A549 (cell line): ENCODE data around the gene UPB1. TPM values are rescaled to one million over a fixed set of nuclear protein-coding genes. Genes with fewer than 3 reads are reported as not detected.

Experiments
- ATAC-seq, 2 experiments: fragments of 200-7000 bp in 1 of 2; fragments of >200 bp in 1 of 2; cut with Nextera tagmentation in 1 of 2; cut with Tn5 transposase in 1 of 2; 3 replicates each; pipeline versions ENCODE4 v1.8.0 to v1.9.1; 2018 to 2020; ENCODE audit warnings: mild to moderate bottlenecking in 1 of 2, moderate library complexity in 1 of 2
- CTCF ChIA-PET: fragments of 300-600 bp; sonication (Branson Sonifier 250); formaldehyde crosslinking; extraction: SDS; loops from one replicate; lab custom pipeline; 2021; ENCODE audit warnings: antibody characterized with exemption, inconsistent platforms; lab: Yijun Ruan, JAX
- POLR2A ChIA-PET: fragments of 350-600 bp; formaldehyde crosslinking; extraction: SDS; loops from one replicate; lab custom pipeline; 2021; ENCODE audit warnings: antibody characterized with exemption, inconsistent platforms; lab: Yijun Ruan, JAX
- DNase-seq, 2 experiments: peaks; one replicate each; pipeline versions ENCODE4 v3.0.0 to v3.0.0-alpha.2; 2011 to 2016; ENCODE audit warnings: low read depth in 1 of 2, low spot score in 1 of 2
- FAIRE-seq: peaks from 2 replicates; lab custom pipeline; 2011; peaks lifted over from hg19 to GRCh38; lab: Jason Lieb, UNC
- H3K27ac ChIP-seq, 2 experiments: fragments of >200 bp; sonication (Bioruptor Twin); formaldehyde crosslinking; 3 replicates each; pipeline ENCODE4 v1.5.1; 2016 to 2017
- H3K4me1 ChIP-seq: fragments of >200 bp; sonication (Bioruptor Twin); formaldehyde crosslinking; 3 replicates; pipeline ENCODE4 v1.6.1; 2016
- H3K4me2 ChIP-seq: fragments of >200 bp; sonication (Bioruptor Twin); formaldehyde crosslinking; 3 replicates; pipeline ENCODE4 v1.6.1; 2016
- H3K4me3 ChIP-seq: fragments of >200 bp; sonication (Bioruptor Twin); formaldehyde crosslinking; 3 replicates; pipeline ENCODE4 v1.5.1; 2016
- H3K9me3 ChIP-seq: fragments of >200 bp; sonication (Bioruptor Twin); formaldehyde crosslinking; 3 replicates; pipeline ENCODE4 v1.6.1; 2016
- BHLHE40 ChIP-seq: IDR thresholded peaks from 2 replicates; pipeline ENCODE4 v1.6.1; 2012; ENCODE audit warnings: low read depth, low read length, inconsistent platforms
- CBX2 ChIP-seq: fragments of 200-600 bp; sonication (generic); IDR thresholded peaks from 2 replicates; pipeline ENCODE4 v1.6.1; 2016; ENCODE audit warnings: low read depth, mild to moderate bottlenecking, borderline replicate concordance
- CBX8 ChIP-seq: fragments of 200-600 bp; sonication (generic); IDR thresholded peaks from 2 replicates; pipeline ENCODE4 v1.6.1; 2016
- CEBPB ChIP-seq, 2 experiments: fragments of >200 bp in 1 of 2; sonication (Bioruptor Twin) in 1 of 2; formaldehyde crosslinking in 1 of 2; IDR thresholded peaks; 2 replicates each; pipeline ENCODE4 v1.6.1; 2012 to 2016
- CHD4 ChIP-seq: fragments of 200-600 bp; sonication (generic); IDR thresholded peaks from 2 replicates; pipeline ENCODE4 v1.6.1; 2016; ENCODE audit warnings: antibody characterized with exemption, mild to moderate bottlenecking, borderline replicate concordance
- EHMT2 ChIP-seq: fragments of 200-600 bp; sonication (generic); IDR thresholded peaks from 2 replicates; pipeline ENCODE4 v1.6.1; 2016; ENCODE audit warnings: antibody characterized with exemption, low read depth, mild to moderate bottlenecking, moderate library complexity
- EP300 ChIP-seq, 2 experiments: fragments of >200 bp; sonication (Bioruptor Twin); formaldehyde crosslinking; IDR thresholded peaks; 2 replicates in 1 of 2; 3 replicates in 1 of 2; pipeline ENCODE4 v1.6.1; 2016 to 2017
- ESRRA ChIP-seq: fragments of 150-350 bp; IDR thresholded peaks from 2 replicates; pipeline ENCODE4 v1.6.1; 2014; ENCODE audit warnings: mild to moderate bottlenecking, low read length, borderline replicate concordance
- FOSB ChIP-seq: fragments of 250-450 bp; sonication (Bioruptor Pico); IDR thresholded peaks from 2 replicates; pipeline ENCODE4 v1.5.0; 2020; ENCODE audit warnings: mild to moderate bottlenecking, moderate library complexity
- FOSL2 ChIP-seq, 2 experiments: fragments of 450-650 bp in 1 of 2; fragments of >200 bp in 1 of 2; sonication (Bioruptor Twin) in 1 of 2; formaldehyde crosslinking; IDR thresholded peaks; 2 replicates each; pipeline versions ENCODE4 v1.5.0 to v1.6.1; 2016 to 2020; ENCODE audit warnings: mild to moderate bottlenecking in 1 of 2, moderate library complexity in 1 of 2
- FOXS1 ChIP-seq: fragments of 250-450 bp; sonication (Bioruptor Pico); IDR thresholded peaks from 2 replicates; pipeline ENCODE4 v1.5.0; 2020; ENCODE audit warnings: mild to moderate bottlenecking, moderate library complexity
- GATA3 ChIP-seq: IDR thresholded peaks from 2 replicates; pipeline ENCODE4 v1.6.1; 2012; ENCODE audit warnings: borderline replicate concordance
- HDAC2 ChIP-seq: fragments of 200-600 bp; sonication (generic); IDR thresholded peaks from 2 replicates; pipeline ENCODE4 v1.6.1; 2016
- HEYL ChIP-seq: fragments of 250-450 bp; sonication (Bioruptor Pico); IDR thresholded peaks from 2 replicates; pipeline ENCODE4 v1.8.0; 2021; ENCODE audit warnings: mild to moderate bottlenecking, moderate library complexity
- HOXA7 ChIP-seq: fragments of 250-450 bp; sonication (Bioruptor Pico); IDR thresholded peaks from 2 replicates; pipeline ENCODE4 v1.5.0; 2020; ENCODE audit warnings: mild to moderate bottlenecking, moderate library complexity
- JUNB ChIP-seq: fragments of >200 bp; sonication (Bioruptor Twin); formaldehyde crosslinking; IDR thresholded peaks from 2 replicates; pipeline ENCODE4 v1.6.1; 2016
- KDM5A ChIP-seq: fragments of 200-600 bp; sonication (generic); IDR thresholded peaks from 2 replicates; pipeline ENCODE4 v1.6.1; 2016; ENCODE audit warnings: antibody characterized with exemption, mild to moderate bottlenecking
- MAZ ChIP-seq: fragments of 150-350 bp; IDR thresholded peaks from 2 replicates; pipeline ENCODE4 v1.6.1; 2014; ENCODE audit warnings: antibody characterized with exemption, low read depth, low read length, borderline replicate concordance
- NFE2L2 ChIP-seq: fragments of 150-350 bp; conservative IDR thresholded peaks from 2 replicates; pipeline ENCODE4 v1.6.1; 2014; ENCODE audit warnings: low read length
- NR3C1 ChIP-seq: fragments of >200 bp; sonication (Bioruptor Twin); formaldehyde crosslinking; IDR thresholded peaks from 3 replicates; pipeline ENCODE4 v1.6.1; 2017
- POLR2A ChIP-seq: IDR thresholded peaks from 2 replicates; pipeline ENCODE4 v1.6.1; 2012; ENCODE audit warnings: mild to moderate bottlenecking, low read length
- POLR2AphosphoS2 ChIP-seq: conservative IDR thresholded peaks from 2 replicates; pipeline ENCODE4 v1.6.1; 2012; ENCODE audit warnings: low read length, improper control_type of control experiment, inconsistent platforms
- RAD21 ChIP-seq, 2 experiments: fragments of >200 bp in 1 of 2; sonication (Bioruptor Twin) in 1 of 2; formaldehyde crosslinking in 1 of 2; IDR thresholded peaks in 1 of 2; conservative IDR thresholded peaks in 1 of 2; 2 replicates in 1 of 2; 3 replicates in 1 of 2; pipeline ENCODE4 v1.6.1; 2012 to 2018; ENCODE audit warnings: inconsistent platforms in 1 of 2
- RCOR1 ChIP-seq: fragments of 150-350 bp; IDR thresholded peaks from 2 replicates; pipeline ENCODE4 v1.6.1; 2014; ENCODE audit warnings: antibody characterized with exemption, low read length, low read depth
- RFX5 ChIP-seq: fragments of 450-650 bp; IDR thresholded peaks from 2 replicates; pipeline ENCODE4 v1.7.1; 2014; ENCODE audit warnings: antibody characterized with exemption, mild to moderate bottlenecking, moderate library complexity
- TP53 ChIP-seq: fragments of 250-450 bp; sonication (Bioruptor Pico); IDR thresholded peaks from 2 replicates; pipeline ENCODE4 v1.5.0; 2021; ENCODE audit warnings: mild to moderate bottlenecking, moderate library complexity
- ZC3H11A ChIP-seq: fragments of 450-650 bp; IDR thresholded peaks from 2 replicates; pipeline ENCODE4 v1.6.1; 2014; ENCODE audit warnings: antibody characterized with exemption, mild to moderate bottlenecking
- WGBS: methylation state at CpG from one replicate; pipeline ENCODE4 v1.1.6; 2017; ENCODE audit errors: missing lambda C conversion rate; 5-methylcytosine and 5-hydroxymethylcytosine counted together
- polyA plus RNA-seq, 4 experiments: library from polyadenylated mRNA; depleted of rRNA in 3 of 4; stranded (reverse); fragments of >200 nt; fragmentation: RNase III in 1 of 4; extraction: RNeasy Plus Mini Kit Qiagen cat#74134 plus additional on column Dnase treatment in 1 of 4; gene quantifications; 2 replicates in 3 of 4; 3 replicates in 1 of 4; pipeline ENCODE4 v1.2.3, GENCODE V29; 2011 to 2017
- TF ChIP-seq, protein P1 (sequence below): fragments of 250-450 bp; sonication (Bioruptor Pico); IDR thresholded peaks from 2 replicates; pipeline ENCODE4 v1.5.0; 2021; ENCODE audit warnings: mild to moderate bottlenecking, moderate library complexity, borderline replicate concordance
- TF ChIP-seq, protein P2 (sequence below): IDR thresholded peaks from 2 replicates; pipeline ENCODE4 v1.6.1; 2012
- TF ChIP-seq, protein P3 (sequence below): fragments of 150-350 bp; IDR thresholded peaks from 2 replicates; pipeline ENCODE4 v1.6.1; 2014; ENCODE audit warnings: low read depth, mild to moderate bottlenecking, low read length
- TF ChIP-seq, protein P4 (sequence below): fragments of 450-650 bp; IDR thresholded peaks from 2 replicates; pipeline ENCODE4 v1.6.1; 2014; ENCODE audit warnings: antibody characterized with exemption
- TF ChIP-seq, protein P5 (sequence below): fragments of 250-450 bp; sonication (Bioruptor Pico); IDR thresholded peaks from 2 replicates; pipeline ENCODE4 v1.5.0; 2020; ENCODE audit warnings: low read depth, mild to moderate bottlenecking, moderate library complexity
- TF ChIP-seq, protein P6 (sequence below): fragments of >200 bp; sonication (Bioruptor Twin); formaldehyde crosslinking; IDR thresholded peaks from 2 replicates; pipeline ENCODE4 v1.6.1; 2016

The UPB1 gene
- polyA plus RNA-seq, 2 of the 4 experiments (the other 2 are of a cell fraction): 0.04 TPM; not detected in 1

DNA sequence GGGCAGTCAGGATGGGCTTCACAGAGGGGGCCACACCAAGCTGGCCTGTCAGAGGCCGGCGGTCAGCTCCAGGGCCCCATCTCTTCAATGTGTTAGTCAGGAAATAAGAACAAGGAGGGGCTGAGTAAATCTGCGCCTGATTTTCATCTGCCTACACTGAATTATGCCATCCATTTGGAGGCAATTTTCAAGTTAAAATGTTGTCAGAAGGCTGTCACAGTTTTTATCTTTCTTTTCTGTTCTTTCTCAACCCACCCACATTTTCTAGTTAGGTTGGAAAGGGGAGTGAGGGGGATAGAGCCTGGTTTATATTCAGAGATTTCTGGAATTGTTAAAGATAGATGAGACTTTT, 48.9 kb upstream of the UPB1 start:
- no peak for DNase-seq
- FAIRE-seq: no peak
- no peak for ATAC-seq
- Histone ChIP-seq H3K4me2 (no peak overlapping the region), H3K4me3 (no peak overlapping the region), H3K27ac (no peak overlapping the region), H3K9me3 (no peaks in the 10 kb centered on the region), H3K4me1 (no peaks in the 10 kb centered on the region)
- TF ChIP-seq EP300 (IDR thresholded peaks at IDR 0.05) (no peak), ESRRA (no peak), EHMT2 (no peak), NR3C1 (no peak), POLR2AphosphoS2 (no peak), CEBPB (IDR thresholded peaks at IDR 0.05) (no peak), FOSL2 (IDR thresholded peaks at IDR 0.05) (no peak), FOSL2 (CRISPR knock-in tag; IDR thresholded peaks at IDR 0.05) (no peak), CHD4 (no peak), NFE2L2 (no peak), HDAC2 (no peak), JUNB (no peak), POLR2A (no peak), GATA3 (no peak), ZC3H11A (no peak), TP53 (CRISPR knock-in tag) (no peak)
- TF ChIP-seq, protein P1, sequence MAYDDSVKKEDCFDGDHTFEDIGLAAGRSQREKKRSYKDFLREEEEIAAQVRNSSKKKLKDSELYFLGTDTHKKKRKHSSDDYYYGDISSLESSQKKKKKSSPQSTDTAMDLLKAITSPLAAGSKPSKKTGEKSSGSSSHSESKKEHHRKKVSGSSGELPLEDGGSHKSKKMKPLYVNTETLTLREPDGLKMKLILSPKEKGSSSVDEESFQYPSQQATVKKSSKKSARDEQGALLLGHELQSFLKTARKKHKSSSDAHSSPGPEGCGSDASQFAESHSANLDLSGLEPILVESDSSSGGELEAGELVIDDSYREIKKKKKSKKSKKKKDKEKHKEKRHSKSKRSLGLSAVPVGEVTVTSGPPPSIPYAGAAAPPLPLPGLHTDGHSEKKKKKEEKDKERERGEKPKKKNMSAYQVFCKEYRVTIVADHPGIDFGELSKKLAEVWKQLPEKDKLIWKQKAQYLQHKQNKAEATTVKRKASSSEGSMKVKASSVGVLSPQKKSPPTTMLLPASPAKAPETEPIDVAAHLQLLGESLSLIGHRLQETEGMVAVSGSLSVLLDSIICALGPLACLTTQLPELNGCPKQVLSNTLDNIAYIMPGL: no peak
- TF ChIP-seq, protein P2, sequence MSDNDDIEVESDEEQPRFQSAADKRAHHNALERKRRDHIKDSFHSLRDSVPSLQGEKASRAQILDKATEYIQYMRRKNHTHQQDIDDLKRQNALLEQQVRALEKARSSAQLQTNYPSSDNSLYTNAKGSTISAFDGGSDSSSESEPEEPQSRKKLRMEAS: no peak
- TF ChIP-seq, protein P3, sequence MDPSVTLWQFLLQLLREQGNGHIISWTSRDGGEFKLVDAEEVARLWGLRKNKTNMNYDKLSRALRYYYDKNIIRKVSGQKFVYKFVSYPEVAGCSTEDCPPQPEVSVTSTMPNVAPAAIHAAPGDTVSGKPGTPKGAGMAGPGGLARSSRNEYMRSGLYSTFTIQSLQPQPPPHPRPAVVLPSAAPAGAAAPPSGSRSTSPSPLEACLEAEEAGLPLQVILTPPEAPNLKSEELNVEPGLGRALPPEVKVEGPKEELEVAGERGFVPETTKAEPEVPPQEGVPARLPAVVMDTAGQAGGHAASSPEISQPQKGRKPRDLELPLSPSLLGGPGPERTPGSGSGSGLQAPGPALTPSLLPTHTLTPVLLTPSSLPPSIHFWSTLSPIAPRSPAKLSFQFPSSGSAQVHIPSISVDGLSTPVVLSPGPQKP: no peak
- POLR2A ChIA-PET: no interaction called here
- 82% methylated on average over 3 of the region's 3 CpGs for WGBS
- CTCF ChIA-PET: interaction anchor here (1.3 to 1.6 kb wide), 3 partner anchors 9 to 76 kb away, joined by 3 to 4 read pairs (median 3); no protein-coding TSS in a partner anchor

DNA sequence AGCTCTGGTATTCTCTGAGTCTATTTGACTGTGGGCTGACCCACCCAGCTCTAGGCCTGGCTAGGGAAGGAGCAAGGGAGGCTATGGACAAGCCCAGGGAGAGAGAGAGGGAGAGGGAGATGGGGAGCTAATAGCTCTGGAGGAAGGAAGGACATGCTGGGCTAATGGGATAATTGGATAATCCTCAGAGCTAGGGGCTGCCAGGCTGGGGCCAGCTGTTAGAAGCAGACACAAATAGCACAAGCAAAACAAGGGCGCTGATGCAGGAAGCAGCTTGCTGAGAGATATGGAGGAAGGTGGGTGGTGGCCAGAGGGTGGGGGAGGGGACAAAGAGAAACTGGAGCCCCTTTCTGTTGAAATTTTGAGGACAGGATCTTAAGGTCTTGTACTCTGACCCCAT, 44.5 kb upstream of the UPB1 start:
- H3K27ac ChIP-seq: no peak overlapping the region
- no peak for FAIRE-seq
- no peak for TF ChIP-seq CBX8
- TF ChIP-seq RCOR1: no peak
- TF ChIP-seq MAZ: no peak
- TF ChIP-seq BHLHE40: no peak
- no peak for TF ChIP-seq CEBPB (IDR thresholded peaks at IDR 0.05)
- no peaks in the 10 kb centered on the region for H3K4me1 ChIP-seq
- H3K9me3 ChIP-seq: no peaks in the 10 kb centered on the region; the same call in 2 of the 3 replicates
- ATAC-seq: no peak
- WGBS: 100% methylated on average over 1 of the region's 1 CpG
- CTCF ChIA-PET: no interaction called here
- POLR2A ChIA-PET: no interaction called here
- H3K4me2 ChIP-seq: no peak overlapping the region
- no peak overlapping the region for H3K4me3 ChIP-seq
- DNase-seq: no peak

DNA sequence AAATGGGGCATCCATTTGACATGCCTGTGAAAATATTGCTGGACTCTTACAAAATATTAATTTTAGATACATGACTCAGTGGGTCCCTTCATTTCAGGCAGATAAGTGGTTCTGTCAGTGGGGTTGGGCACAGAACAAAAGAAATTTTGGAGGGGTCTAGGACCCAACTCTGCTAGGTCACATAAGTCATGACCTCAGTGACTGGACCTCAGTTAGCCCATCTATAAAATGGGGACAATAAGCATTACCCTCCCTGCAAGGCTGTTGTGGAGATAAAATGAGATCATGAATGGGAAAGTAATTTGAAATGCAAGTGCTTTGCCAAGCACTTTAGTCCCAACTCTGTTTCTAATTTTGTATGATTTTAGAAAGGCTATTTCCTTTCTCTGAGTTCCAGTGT, 44.0 kb upstream of the UPB1 start:
- H3K9me3 ChIP-seq: no peaks in the 10 kb centered on the region; the same call in 2 of the 3 replicates
- no peaks in the 10 kb centered on the region for H3K4me1 ChIP-seq
- no peak overlapping the region for H3K4me2 ChIP-seq
- no peak overlapping the region for H3K4me3 ChIP-seq
- ChIA-PET CTCF (no interaction called here), POLR2A (no interaction called here)
- H3K27ac ChIP-seq: no peak overlapping the region
- ATAC-seq (no peak), FAIRE-seq (no peak), DNase-seq (no peak)
- TF ChIP-seq EHMT2: no peak
- TF ChIP-seq, protein P4, sequence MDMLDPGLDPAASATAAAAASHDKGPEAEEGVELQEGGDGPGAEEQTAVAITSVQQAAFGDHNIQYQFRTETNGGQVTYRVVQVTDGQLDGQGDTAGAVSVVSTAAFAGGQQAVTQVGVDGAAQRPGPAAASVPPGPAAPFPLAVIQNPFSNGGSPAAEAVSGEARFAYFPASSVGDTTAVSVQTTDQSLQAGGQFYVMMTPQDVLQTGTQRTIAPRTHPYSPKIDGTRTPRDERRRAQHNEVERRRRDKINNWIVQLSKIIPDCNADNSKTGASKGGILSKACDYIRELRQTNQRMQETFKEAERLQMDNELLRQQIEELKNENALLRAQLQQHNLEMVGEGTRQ: no peak
- no peak for TF ChIP-seq KDM5A
- no peak for TF ChIP-seq RAD21 (conservative IDR thresholded peaks at IDR 0.05 in 1 of 2, IDR thresholded peaks at IDR 0.05 in 1 of 2)
- no peak for TF ChIP-seq EP300 (IDR thresholded peaks at IDR 0.05)
- TF ChIP-seq, protein P5, sequence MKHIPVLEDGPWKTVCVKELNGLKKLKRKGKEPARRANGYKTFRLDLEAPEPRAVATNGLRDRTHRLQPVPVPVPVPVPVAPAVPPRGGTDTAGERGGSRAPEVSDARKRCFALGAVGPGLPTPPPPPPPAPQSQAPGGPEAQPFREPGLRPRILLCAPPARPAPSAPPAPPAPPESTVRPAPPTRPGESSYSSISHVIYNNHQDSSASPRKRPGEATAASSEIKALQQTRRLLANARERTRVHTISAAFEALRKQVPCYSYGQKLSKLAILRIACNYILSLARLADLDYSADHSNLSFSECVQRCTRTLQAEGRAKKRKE (CRISPR knock-in tag): no peak
- no peak for TF ChIP-seq HOXA7 (CRISPR knock-in tag)
- TF ChIP-seq HEYL (CRISPR knock-in tag): no peak
- no peak for TF ChIP-seq FOSB (CRISPR knock-in tag)
- TF ChIP-seq MAZ: no peak
- no peak for TF ChIP-seq NR3C1
- no peak for TF ChIP-seq HDAC2
- no peak for TF ChIP-seq POLR2A
- TF ChIP-seq ZC3H11A: no peak
- no peak for TF ChIP-seq CBX2
- no peak for TF ChIP-seq RFX5
- TF ChIP-seq FOXS1 (CRISPR knock-in tag): no peak
- TF ChIP-seq, protein P6, sequence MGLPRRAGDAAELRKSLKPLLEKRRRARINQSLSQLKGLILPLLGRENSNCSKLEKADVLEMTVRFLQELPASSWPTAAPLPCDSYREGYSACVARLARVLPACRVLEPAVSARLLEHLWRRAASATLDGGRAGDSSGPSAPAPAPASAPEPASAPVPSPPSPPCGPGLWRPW: no peak
